AML-193 (cell line): ENCODE data around the gene COL6A1.

Experiments
- DNase-seq, 2 experiments: peaks; one replicate each; lab custom pipeline; 2025; lab: John Stamatoyannopoulos, UW

Gene COL6A1

GRCh38 chr21:45981151-45982091 lies at the start of gene COL6A1:
Gene COL6A1, plus strand, starts transcription at chr21:45981770. Its CDS starts 81 bp downstream, at chr21:45981851.
- peak; percentile 11 to 15 for DNase-seq

GRCh38 chr21:45932922-45933502 lies 48.6 kb upstream of the COL6A1 start:
- DNase-seq: no peak

GRCh38 chr21:45934085-45934484 lies 47.5 kb upstream of the COL6A1 start:
- no peak for DNase-seq

DNA sequence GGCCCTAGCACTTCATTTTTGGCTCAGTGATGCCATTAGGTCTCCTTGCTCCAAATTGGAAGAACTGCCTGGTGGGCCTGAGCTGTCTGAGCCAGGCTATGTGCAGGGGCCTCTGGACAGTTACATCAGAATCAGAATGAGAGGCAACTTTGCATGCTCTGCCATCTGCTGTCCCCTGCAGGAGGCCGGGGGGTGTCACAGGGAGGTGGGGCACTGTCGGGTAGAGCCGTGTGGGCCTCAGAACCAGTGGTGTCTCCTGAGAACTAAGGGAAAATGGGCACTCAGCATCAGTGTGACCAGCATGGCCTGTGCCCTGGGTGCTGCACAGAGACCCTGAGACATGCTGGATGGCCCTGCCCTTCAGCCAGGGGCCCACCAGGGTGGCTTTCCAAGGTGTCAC lies 47.0 kb upstream of the COL6A1 start:
- no peak for DNase-seq

DNA sequence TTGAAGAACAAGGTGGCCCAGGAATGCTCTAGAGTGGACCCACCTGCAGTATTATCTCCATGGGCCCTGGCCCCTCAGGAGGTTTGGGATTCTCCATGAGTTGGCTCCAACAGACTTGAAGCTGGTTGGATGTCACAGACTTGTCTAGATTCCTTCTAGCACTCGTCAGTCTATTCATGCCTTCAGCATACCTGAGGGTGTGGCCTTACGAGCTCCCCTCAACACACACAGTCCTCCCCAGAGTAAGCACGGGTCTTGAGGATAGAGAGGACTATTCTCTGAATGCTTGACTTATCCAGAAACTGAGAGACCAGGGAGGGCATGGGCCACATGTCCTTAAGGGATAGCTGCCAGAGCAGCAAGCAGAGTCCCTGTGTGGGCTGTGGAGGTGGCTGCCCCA lies 45.9 kb upstream of the COL6A1 start:
- DNase-seq: no peak

DNA sequence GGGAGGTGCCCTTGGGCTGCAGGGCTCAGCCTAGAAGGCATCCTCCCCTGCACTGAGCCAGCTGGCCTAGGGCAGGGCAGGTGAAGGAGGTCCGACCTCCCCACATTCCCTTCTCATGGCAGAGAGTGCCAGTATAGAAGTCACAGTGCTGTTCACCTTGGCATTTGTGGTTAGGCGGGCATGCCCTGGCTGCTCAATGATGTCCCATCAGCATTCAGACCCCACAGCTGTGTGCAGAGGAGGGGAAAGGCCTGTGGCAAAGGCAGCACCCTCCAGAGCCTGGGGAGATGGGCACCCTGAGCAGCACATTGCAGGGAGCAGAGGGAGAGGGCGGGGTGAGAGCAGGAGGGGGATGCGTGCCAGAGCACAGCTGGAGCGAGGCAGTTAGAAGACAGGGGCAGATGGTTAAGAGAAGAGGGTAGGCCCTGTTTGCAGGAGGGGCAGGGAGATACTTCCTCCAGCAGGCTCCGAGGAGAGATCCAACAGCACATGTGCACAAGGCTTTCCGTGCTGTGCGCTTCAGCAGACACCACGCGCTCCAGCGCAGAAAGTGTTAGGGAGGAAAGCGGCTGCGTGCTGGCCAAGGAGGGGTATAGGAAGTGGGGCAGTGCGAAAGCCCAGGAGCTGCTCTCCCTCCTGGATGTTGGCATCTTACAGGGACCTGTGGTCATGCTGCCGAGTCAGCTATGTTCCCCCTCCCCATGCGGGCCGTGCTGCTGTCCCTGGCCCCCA lies 43.7 kb upstream of the COL6A1 start:
- DNase-seq: no peak

GRCh38 chr21:45938453-45938755 lies 43.2 kb upstream of the COL6A1 start:
- no peak for DNase-seq

DNA sequence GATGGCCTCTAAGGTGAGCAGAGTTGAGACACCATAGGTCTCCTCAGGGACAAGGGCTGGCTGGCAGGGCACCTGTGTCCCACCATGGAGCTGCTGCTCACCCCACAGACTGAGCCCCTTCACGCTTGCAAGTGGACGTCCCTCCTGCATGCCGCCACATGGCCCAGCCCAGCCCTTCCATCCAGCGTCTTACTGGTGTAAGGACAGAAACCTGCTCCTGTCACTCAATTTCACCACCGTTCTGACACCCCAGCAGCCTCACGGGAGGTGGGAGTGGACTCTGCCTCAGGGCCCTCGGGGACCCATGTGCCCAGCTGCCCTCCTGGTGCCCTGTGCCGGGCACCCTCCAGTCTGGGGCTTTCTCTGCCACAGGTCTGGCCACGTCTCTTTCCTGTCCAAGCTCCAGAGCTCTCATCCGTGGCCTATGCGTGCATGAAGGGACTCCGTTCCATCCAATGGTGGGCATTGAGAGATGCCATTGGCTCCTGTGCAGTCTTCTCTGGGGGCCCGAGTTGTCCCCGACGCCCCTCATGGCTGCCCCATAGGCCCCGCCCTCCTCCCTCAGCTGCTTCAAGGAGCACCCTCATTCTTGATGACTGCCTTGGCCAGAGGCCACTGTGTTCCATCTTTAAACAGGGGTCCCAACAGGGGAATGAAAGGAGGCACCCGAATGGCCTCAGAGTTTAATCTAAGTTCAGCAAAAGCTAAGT lies 42.6 kb upstream of the COL6A1 start:
- no peak for DNase-seq

- no peak for DNase-seq
These were observed 42.0 kb upstream of the COL6A1 start for GRCh38 chr21:45939521-45940045.

DNA sequence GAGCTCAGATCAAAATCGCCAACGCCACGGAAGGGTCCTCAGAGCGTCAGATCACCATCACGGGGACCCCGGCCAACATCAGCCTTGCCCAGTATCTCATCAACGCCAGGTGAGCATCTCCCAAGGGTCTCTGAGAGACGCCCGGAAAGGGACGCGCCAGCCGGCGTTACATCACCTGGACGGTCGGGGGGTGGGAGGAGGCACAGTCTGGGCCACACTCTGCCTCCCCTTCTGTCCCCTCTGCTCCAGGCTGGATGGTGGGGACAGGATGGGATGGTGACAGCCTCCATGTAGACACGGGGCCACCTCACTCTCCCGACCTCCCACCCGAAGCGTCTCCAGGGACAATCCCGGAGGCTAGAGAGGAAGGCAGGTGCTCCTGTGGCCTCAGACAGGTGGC lies 41.5 kb upstream of the COL6A1 start:
- no peak for DNase-seq

- no peak for DNase-seq
These were observed 40.8 kb upstream of the COL6A1 start for GRCh38 chr21:45940621-45941337.

DNA sequence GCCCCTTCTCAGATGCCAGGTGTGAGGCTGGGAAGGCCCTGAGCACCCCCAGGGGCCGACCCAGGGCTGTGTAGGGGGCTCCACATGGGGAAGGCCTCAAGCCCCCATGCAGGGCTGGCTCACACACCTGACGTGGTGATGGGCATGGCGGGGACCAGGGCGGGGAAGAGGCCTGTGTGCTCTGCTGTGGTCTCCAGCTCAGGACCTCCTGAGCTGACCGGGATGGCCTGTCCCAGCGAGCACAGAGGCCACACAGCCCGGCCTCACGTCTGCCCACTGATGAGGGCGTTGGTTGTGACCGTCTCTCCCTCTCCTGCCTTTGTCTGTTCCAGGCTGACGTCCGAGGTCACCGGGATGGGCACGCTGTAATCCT lies 40.2 kb upstream of the COL6A1 start:
- DNase-seq: no peak

GRCh38 chr21:45941717-45942546 lies 39.6 kb upstream of the COL6A1 start:
- no peak for DNase-seq

DNA sequence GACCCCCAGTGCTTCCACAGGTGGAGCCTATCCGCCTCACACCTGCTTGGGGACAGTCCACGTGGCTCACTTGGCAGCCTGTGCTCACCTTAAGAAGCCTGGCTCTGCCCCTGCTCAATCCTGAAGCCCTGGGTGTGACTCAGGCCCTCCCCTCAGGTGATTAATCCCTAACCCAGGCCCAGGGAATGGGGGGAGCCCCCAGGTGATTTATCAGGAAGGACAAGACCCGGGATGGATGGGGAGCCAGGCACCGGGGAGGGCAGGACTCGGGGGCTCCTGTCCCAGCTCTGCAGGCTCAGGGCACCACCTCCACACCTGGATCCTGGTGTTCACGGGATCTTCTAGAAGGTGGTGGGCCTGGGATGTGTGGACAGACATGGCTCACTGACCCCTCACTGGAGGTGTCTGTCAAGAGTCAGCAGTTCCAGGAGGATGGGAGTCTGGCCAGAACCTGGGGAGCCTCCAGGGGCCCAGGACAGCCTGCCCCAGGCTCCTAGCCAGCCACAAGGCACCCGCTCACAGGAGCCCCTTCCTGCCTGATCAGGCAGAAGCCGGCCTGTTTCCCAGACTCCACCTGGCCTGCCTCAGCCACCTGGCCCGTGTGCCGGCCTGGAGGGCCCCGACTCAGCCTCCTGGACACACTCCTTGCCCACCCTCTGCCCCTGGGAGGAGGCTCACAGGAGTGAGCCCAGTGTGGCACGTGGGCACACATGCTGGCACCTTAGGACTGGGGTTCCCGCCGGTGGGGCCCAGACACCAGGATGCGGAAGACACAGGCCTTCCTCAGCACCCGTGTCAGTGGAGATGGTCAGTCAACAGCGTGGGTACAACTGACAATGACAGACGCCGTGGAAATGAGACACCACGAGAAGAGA lies 38.6 kb upstream of the COL6A1 start:
- no peak for DNase-seq

- no peak for DNase-seq
These were observed 37.7 kb upstream of the COL6A1 start for GRCh38 chr21:45943630-45944540.

DNA sequence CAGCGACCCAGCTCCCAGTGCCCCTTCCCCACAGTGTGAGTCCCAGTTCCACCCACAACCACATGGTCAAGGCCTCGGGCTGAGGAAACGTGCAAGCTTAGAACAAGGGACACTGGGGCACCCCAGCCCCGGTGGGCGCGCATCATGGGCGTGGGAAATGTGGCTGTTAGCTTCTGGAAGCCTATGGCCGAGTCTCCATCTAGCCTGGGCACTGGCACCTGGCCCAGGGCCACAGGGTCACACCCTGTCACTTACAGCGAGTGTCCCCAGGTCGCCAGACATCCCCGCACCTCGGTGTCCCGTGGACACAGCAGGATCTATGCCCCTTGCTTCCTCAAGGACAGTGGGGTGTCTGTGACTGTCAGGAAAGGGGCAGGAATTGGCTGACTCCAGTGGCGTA lies 37.0 kb upstream of the COL6A1 start:
- no peak for DNase-seq

- DNase-seq: no peak
These were observed 36.3 kb upstream of the COL6A1 start for GRCh38 chr21:45945066-45945867.

GRCh38 chr21:45945868-45946210 lies 35.7 kb upstream of the COL6A1 start:
- no peak for DNase-seq
